Activated CD4-positive, alpha-beta T cell treated with anti-CD3 and anti-CD28 coated beads, Interleukin-2, Interleukin-6, amounts not matched to agents 100 ng/mL and 50 ng/mL, durations not matched to agents 16 hours and 8 hours (primary cell): ENCODE data around the gene TSHZ3.

ENCODE experiments used
- DNase-seq: peaks from one replicate; pipeline ENCODE4 v3.0.0-alpha.2; 2020

TSHZ3 gene

DNA sequence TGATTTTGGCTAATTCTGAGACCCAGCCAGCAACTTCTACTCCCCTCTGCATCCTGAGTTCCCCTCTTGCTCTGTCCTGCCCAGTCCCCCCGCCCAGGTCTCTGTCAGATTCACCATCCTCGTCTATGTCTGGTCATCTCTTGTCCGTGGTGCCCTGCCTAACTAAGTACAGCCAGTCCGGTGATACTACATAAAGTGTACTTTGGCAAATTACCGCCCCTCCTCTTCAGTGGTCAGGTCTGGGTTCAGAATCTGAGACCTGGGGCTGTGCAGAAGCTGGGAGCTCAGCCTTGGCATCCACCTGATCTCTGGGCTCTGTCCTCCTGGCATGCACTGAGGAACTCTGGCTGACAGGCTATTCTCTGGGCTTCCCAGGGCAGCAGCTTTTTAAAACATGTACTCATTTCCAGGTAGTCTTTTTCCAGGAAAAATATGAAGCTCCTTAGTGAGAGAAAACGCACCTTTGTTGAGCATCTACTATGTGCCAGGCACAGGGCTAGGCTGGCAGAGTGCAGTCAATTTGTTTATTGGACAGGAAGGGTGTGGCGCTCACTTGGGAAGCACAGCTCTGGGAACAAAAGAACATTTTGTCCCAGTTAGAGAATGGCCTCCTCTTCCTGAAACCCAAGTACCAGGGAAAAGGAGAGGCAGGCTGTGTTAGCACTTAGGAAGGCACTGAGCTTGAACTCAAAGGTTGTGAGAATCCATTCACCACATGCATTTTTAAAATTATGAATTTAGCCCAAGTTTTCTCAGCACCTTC, 88.9 kb downstream of the TSHZ3 start:
- DNase-seq = no peak

DNA sequence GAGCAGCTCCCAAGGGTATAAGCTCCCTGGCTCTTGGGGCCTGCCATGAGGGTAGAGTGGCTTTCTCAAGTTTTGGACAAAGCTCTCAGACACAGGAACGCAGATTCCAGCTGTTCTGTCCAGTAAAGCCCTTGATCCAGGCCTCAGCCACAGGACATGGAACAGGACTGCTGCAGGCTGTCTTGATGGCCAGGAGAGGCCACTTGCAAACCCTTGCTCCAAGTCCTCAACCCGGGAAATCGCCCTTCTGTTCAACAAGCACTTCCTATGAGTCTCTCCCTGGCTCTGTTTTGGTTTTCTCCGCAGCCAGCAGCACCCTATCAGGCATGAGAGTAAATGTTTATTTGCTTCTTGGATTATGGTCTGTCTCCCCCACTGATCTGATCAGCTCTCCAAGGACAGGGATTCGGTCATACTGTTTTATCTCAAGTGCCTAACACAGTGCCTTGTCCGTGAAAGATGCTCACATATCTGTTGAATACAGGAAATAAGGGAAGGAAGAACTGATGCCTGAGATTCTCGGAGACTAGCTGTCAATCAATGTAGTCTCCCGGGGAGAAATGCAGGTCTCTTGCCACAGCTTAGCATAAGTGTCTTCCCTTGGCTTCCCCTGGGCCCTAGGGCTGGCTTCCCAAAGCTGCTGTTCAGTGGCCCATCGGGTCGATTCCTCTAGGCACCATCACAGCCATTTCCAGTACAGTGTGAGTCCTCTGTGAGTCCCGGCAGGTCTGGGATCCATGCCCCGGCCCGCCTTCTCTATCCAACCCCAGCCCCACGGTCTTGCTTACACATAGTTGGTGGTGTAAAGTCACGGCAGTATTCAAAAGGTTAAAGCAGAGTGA, 90.8 kb downstream of the TSHZ3 start:
- no peak for DNase-seq

DNA sequence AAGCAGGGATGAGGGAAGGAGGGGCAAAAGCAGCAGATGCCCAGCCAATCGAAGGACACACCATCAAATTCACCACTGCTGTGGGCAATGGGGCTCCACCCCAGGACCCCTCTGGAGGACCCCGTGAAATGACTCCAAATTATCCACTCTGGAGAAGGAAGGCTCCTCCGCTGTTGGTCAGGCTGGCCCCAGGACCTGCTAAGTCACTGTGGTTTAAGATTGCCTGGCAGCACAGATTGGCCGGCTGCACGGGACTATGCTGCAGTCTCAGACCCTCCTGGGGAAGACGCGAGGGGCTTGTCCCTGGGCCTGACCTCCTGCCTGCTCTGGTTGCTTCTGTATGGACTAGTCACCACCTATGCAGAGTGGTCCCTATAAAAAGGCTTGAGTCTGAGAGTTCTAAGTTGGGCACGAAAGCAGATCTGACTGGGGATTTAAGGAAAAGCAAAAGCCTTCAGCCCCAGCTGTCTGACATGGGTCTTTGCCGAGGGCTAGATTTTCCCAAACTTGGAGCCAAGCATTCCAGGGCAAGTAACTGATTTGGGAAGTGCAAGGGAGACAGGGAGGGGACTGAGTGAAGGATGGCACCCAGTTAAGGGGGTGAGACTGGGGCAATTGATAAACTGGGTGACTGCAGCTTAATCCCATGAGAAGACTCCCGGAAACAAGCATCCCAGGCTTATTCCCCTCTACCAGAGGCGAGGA, 91.7 kb downstream of the TSHZ3 start:
- no peak for DNase-seq

DNA sequence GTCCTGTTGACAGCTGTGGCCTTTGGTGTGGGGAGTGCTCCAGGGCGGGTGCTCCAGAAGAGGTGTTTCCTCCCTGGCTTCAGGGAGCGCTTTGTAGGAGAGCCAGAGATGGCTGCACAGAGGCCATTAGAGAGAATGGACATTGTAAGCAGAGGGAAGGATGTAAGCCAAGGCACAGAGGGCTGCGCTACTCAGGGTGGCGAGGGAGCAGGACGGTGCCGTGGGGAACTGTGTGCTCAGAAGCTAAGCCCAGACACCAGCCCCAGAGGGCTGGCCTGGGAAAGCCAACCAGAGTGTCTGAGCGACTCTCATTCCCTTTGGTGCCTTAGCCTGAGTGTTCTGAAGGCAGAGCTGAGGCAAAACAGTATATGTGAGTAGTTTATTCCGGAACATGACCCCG, 92.2 kb downstream of the TSHZ3 start:
- no peak for DNase-seq

DNA sequence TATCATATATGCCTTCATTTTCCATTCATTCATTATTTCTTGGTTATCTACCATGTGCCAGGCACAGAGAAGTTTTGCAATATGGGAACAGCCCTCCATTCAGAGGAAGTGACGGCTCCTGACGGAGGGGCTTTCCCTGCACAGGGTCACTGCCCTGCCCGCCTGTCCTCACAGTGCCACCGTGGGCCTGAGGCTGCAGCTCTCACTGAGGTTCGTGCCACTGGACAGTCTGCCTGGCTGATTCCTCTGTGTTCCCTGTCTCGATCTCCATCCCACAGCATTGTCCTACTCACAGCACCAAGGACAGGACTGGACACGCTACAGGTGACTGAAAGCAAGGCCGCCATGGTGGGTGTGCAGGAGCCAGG, 92.7 kb downstream of the TSHZ3 start:
- DNase-seq = no peak

DNA sequence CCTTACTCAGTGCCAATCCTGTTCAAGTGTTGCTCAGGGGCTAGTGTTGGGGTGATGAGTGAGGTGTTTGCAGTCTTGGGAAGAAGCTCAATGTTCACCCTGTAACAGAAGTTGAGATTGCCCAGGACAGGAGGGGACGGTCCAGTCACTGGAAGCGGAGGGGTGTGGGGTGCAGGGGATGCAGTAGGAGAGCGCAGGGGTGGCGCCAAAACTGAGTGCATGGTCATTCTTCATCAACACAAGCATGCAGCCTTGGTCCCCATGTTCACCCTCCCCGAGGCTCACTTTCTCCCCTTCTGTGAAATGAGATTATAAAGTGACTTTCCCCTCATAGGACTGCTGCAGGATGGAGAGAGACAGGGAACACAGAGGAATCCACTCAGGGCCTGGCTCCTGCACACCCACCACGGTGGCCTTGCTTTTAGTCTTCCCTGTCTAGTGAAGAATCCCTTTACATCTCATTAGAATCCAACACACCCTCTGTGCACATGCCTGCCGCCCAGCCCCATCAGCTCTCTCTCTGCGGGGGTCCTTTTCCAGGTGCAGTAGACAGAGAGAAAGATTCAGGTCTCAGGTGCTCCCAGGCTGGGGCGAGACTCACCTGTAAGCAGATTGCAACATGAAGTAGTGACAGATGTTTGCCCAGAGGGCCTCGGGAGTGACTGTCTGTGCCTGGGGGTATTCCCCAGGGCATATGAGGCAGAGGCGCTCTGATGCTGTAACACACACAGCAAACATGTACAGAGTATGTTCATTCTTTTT, 93.2 kb downstream of the TSHZ3 start:
- no peak for DNase-seq

DNA sequence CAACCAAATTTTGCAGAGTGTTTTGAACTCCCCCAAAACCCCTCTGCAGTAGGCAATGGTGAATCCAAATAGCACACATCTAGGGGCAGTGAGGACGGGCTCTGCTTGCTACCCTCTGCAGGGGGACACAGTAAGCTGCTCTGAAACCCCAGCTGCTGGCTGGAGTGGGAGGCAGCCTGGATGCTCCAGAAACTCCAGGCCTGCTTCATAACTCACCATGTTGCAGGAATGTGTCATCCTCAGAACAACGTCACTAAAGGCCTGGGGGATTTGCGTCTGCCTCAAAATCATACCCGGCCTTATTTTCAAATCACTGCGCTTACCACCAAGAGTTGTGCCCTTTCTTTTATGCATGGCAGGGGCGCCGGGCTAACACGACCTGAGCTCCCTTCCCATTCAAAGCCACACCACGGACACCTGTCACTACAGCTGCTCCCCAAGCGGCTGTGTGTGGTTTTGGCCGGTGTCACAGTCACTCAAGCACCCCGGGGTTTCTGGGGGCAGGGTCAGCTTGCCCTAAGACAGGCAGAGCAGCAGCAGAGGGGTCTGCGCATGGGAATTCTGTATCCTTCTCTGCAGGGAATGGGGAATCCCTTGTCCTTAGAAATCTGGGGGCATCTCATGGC, 93.9 kb downstream of the TSHZ3 start:
- DNase-seq = no peak

DNA sequence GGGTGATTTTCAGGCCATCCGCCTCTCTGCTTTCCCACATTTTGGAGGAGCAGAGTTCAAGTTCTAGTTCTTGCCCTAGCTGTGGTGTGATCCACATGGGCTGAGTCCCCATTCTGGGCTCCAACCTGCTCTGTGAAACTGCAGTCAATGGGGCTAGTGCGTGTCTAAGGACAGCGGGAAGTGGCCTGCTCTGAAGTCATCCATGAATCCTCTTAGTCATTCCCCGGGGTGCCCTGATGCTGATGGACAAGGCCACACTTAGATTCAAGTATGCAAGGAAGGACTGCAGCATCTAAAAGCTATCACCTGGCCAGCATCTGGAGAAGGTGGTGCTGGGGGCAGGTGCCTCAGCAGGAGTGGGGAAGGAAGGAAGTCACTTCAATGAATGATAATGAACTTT, 94.6 kb downstream of the TSHZ3 start:
- DNase-seq = no peak

DNA sequence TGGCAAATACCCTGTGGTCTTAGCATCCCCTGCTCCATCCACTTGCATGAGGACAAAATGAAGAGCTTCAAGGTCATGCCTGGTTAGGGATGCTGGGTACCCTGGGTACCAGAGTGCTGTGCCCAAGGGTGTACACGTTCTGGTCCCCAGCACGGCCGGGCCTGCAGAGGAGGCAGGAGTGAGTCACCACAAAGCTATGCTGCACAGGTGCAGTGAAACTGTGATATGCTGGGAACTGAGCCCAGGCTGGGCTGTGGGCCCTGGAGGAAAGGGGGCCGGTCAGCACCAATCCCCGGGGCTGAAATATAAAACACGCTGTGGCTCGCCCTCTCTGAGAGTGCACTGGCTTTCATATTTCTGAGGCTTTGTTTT, 95.1 kb downstream of the TSHZ3 start:
- no peak for DNase-seq

DNA sequence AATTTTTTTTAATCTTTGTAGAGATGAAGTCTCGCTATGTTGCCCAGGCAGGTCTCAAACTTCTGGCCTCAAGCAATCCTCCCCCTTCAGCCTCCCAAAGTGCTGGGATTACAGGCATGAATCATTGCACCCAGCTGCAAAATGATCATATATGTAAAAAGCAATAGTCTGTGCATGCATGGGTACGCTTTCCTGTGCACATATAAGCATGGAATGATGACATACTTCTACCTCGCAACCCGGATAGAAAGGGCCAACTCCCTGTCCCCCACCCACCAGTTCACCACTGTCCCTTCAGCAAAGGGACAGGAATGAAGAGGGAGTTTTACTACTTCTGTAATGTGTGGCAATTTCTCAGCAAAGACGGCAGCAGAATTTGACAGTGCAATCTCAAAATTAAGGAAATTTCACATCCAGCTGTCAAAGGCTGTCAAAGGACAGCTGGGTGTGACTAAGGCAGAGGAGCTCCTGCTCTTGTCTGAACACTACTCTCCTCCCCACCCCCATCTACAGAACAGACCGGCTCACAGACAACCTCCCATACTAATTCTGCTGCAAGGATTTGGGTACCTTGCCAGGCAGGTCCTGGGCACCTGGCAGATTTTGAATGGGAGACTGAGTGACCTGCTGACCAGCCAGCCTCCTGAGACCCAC, 95.6 kb downstream of the TSHZ3 start:
- no peak for DNase-seq

DNA sequence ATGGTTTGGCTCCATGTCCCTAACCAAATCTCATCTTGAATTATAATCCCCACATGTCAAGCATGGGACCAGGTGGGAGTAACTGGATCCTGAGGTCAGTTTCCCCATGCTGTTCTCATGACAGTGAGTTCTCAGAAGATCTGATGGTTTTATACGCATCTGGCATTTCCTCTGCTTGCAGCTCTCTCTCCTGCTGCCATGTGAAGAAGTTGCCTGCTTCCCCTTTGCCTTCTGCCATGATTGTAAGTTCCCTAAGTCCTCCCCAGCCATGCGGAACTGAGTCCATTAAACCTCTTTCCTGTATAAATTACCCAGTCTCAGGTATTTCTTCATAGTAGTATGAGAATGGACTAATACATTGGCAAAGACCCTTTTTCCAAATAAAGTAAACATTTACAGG, 96.8 kb downstream of the TSHZ3 start:
- DNase-seq = no peak

DNA sequence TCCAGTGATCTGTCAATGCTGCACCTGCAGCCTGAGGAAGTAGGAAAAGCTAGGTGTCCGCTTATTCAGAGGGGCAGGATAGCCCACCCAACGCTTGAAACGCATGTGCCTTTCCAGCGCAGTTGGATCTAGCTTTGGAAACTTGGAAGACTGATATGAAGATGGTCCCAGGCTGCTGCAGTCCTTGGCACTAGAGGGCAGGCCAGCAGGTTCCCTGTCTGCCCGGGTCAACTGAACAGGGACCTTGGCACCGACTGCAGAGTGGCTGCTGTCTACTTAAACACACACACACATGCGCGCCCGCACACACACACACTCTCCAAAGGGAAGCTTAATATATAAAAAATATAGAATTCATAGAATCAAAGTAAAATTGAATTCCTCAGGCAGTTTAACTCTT, 100.0 kb downstream of the TSHZ3 start:
- DNase-seq = no peak

DNA sequence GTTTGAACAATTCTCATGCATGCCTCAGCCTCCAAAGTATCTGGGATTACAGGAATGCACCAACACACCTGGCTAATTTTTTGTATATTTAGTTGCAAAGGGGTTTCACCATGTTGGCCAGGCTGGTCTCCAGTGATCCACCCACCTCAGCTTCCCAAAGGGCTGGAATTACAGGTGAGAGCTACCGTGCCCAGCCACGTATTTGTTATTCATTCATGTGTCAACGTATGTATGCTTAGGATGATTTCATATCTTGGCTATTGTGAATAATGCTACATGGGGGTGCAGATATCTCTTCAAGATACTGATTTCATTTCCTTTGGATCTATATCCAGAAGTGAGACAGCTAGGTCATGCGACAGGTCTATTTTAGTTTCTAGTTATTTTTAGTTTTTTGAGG, 113.4 kb downstream of the TSHZ3 start:
- no peak for DNase-seq

DNA sequence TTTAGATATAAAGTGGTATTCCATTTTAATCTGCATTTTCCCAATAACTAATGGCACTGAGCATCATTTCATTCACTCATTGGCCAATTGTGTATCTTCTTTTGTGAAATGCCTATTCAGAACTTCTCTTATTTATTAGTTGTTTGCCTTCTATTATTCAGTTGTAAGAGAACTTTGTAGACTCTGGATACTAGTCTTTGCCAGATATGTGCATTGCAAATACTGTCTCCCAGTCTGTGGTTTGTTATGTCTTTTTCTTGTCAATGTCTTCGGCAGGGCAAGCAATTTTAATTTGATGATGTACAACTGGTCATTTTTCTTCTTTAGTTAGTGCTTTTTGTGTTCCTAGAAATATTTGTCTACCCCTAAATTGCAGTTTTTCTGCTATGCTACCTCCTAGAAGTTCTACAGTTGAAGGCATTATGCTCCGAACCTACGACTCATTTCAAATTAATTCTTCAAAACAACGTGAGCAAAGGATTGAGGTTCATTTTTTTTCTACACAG, 115.9 kb downstream of the TSHZ3 start:
- DNase-seq = no peak

DNA sequence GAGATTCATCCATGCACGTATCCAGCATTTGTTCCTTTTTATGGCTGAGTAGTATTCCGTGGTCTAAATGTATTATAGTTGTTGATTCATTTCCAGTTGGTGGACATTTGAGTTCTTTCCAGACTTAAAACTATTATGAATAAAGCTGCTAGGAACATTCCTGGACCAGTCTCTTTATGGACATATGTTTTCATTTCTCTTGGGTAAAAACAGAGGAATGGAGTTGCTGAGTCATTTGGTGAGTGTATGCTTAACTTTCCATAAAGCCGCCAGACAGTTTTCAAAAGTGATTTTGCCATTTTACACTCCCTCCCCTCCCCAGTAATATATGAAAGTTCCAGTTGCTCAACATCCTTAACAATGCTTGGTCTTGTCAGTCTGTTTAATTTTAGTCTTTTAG, 116.4 kb downstream of the TSHZ3 start:
- DNase-seq = no peak

DNA sequence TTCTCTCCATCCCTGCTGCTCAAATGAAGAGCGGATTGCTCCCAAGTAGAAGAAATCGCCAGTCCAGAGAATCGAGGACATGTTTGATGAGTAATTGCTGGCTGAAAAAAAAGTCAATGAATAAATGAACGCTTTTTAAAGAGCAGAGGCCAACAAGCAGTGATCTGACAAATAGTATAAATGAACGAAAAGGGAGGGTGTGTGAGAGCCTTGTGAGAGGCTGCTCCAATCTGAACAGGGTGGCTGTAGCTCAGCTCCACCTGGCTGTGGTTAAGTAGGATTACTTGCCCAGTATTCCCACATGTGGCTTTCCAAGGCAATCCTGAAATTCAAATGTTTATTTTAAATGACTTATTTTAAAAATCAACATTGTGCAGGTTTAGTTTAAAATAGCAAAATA, 117.1 kb downstream of the TSHZ3 start:
- DNase-seq = no peak

DNA sequence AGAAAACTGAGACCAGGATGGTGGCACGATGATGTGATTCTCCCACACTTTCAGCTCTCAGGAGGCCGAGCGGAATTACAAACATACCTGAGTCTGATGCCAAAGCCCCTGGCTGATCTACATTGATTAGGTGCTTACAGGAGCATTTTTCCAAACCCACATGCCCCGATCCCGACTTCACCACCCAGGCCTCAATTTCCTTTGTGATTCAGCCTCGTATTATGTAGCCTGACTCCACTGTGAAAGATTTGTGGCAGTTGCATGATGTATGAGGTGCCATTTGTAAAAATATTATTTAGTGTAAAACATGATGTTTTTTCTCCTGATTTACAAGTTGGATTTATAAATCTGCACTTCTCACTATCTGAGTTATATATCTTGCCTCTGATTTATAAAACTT, 118.0 kb downstream of the TSHZ3 start:
- no peak for DNase-seq

DNA sequence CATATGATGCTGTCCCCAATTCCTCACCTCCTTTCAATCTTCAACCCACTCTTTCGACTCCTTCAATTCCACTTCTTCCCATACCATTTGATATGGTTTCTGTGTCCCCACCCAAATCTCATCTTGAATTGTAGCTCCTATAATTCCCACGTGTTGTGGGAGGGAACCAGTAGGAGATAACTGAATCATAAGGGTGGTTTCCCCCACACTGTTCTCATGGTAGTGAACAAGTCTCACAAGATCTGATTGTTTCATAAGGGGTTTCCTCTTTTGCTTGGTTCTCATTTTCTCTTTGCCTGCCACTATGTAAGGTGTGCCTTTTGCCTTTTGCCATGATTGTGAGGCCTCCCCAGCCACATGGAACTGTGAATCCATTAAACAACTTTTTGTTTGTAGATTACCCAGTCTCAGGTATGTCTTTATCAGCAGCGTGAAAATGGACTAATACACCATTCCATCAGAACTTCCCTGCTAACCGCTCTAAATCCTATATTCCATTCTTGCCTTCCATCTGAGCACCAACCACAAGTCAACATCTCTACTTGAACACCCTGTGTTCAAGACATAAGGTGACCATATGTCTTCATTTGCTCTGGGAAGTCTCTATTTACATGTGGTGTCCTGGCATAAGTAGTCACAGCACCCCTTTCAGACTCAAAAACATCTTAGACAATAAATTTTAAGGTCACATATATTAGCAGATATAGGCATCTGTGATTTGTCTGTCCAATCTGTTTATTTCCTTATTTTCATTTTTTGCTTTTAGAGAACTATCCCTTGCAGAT, 122.9 kb downstream of the TSHZ3 start:
- DNase-seq = no peak
